ENCODE measurements around the gene EMP3.

The EMP3 gene

GRCh38 chr19:48296963-48297734 is 28.2 kb upstream of the EMP3 start:
- H3K36me3 ChIP-seq (ENCODE audit: low read depth): no peaks in the 10 kb centered on the region
- DNase-seq (ENCODE audit: low spot score) (peak; percentile 56), ATAC-seq (ENCODE audit: low read depth) (no peak)
- no peak overlapping the region for H3K4me3 ChIP-seq (ENCODE audit: severe bottlenecking)
- no peaks in the 10 kb centered on the region for H3K4me1 ChIP-seq (ENCODE audit: insufficient read depth, poor library complexity, severe bottlenecking)
- TF ChIP-seq CTCF (IDR thresholded peaks at IDR 0.05; ENCODE audit: poor library complexity, severe bottlenecking): no peak
- no peaks in the 10 kb centered on the region for H3K9me3 ChIP-seq (ENCODE audit: severe bottlenecking)
- no peak overlapping the region for H3K27ac ChIP-seq (ENCODE audit: poor library complexity, severe bottlenecking)
- no peaks in the 10 kb centered on the region for H3K27me3 ChIP-seq (ENCODE audit: insufficient read depth, poor library complexity, severe bottlenecking)

GRCh38 chr19:48297975-48298374 is 27.4 kb upstream of the EMP3 start:
- H3K4me3 ChIP-seq (ENCODE audit: severe bottlenecking): no peak overlapping the region
- no peaks in the 10 kb centered on the region for H3K4me1 ChIP-seq (ENCODE audit: insufficient read depth, poor library complexity, severe bottlenecking)
- H3K27ac ChIP-seq (ENCODE audit: poor library complexity, severe bottlenecking): no peak overlapping the region
- no peaks in the 10 kb centered on the region for H3K36me3 ChIP-seq (ENCODE audit: low read depth)
- TF ChIP-seq CTCF (IDR thresholded peaks at IDR 0.05; ENCODE audit: poor library complexity, severe bottlenecking): no peak
- H3K9me3 ChIP-seq (ENCODE audit: severe bottlenecking): no peaks in the 10 kb centered on the region
- ATAC-seq (ENCODE audit: low read depth) (no peak), DNase-seq (ENCODE audit: low spot score) (no peak)
- no peaks in the 10 kb centered on the region for H3K27me3 ChIP-seq (ENCODE audit: insufficient read depth, poor library complexity, severe bottlenecking)

- Histone ChIP-seq H3K27ac (ENCODE audit: poor library complexity, severe bottlenecking) (no peak overlapping the region), H3K36me3 (ENCODE audit: low read depth) (no peaks in the 10 kb centered on the region), H3K4me3 (ENCODE audit: severe bottlenecking) (no peak overlapping the region), H3K4me1 (ENCODE audit: insufficient read depth, poor library complexity, severe bottlenecking) (no peaks in the 10 kb centered on the region), H3K9me3 (ENCODE audit: severe bottlenecking) (no peaks in the 10 kb centered on the region), H3K27me3 (ENCODE audit: insufficient read depth, poor library complexity, severe bottlenecking) (no peaks in the 10 kb centered on the region)
- DNase-seq (ENCODE audit: low spot score): no peak
- no peak for TF ChIP-seq CTCF (IDR thresholded peaks at IDR 0.05; ENCODE audit: poor library complexity, severe bottlenecking)
- ATAC-seq (ENCODE audit: low read depth): no peak
Measured at GRCh38 chr19:48301886-48302599, 23.3 kb upstream of the EMP3 start.

- Histone ChIP-seq H3K27me3 (ENCODE audit: insufficient read depth, poor library complexity, severe bottlenecking) (no peaks in the 10 kb centered on the region), H3K36me3 (ENCODE audit: low read depth) (no peaks in the 10 kb centered on the region), H3K4me1 (ENCODE audit: insufficient read depth, poor library complexity, severe bottlenecking) (no peaks in the 10 kb centered on the region), H3K27ac (ENCODE audit: poor library complexity, severe bottlenecking) (no peak overlapping the region), H3K4me3 (ENCODE audit: severe bottlenecking) (no peak overlapping the region), H3K9me3 (ENCODE audit: severe bottlenecking) (no peaks in the 10 kb centered on the region)
- no peak for DNase-seq (ENCODE audit: low spot score)
- TF ChIP-seq CTCF (IDR thresholded peaks at IDR 0.05; ENCODE audit: poor library complexity, severe bottlenecking): no peak
- ATAC-seq (ENCODE audit: low read depth): no peak
Measured at GRCh38 chr19:48302600-48302959, 22.8 kb upstream of the EMP3 start.

DNA sequence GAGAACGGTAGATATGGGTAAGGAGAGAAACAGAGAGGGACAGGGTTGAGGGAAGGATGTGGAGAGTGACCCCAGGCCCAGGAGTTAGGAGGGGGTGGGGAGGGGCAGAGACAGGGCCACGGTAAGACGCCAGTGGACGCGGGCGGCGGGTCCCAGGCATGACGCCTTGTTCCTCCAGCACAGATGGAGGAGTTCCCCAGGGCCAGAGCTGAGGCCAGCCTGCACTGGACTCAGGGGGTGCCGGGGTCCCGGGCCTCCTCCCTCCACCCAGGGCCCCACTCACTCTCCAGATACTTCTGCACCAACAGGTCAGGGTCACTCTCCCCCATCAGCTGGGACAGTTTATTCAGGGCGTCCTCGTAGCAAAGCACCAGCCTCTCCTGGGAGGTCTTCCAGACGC is 22.0 kb upstream of the EMP3 start:
- no peak overlapping the region for H3K4me3 ChIP-seq (ENCODE audit: severe bottlenecking)
- DNase-seq (ENCODE audit: low spot score): no peak
- ATAC-seq (ENCODE audit: low read depth): no peak
- H3K36me3 ChIP-seq (ENCODE audit: low read depth): no peaks in the 10 kb centered on the region
- TF ChIP-seq CTCF (IDR thresholded peaks at IDR 0.05; ENCODE audit: poor library complexity, severe bottlenecking): no peak
- no peaks in the 10 kb centered on the region for H3K4me1 ChIP-seq (ENCODE audit: insufficient read depth, poor library complexity, severe bottlenecking)
- H3K27ac ChIP-seq (ENCODE audit: poor library complexity, severe bottlenecking): no peak overlapping the region
- H3K9me3 ChIP-seq (ENCODE audit: severe bottlenecking): no peaks in the 10 kb centered on the region
- no peaks in the 10 kb centered on the region for H3K27me3 ChIP-seq (ENCODE audit: insufficient read depth, poor library complexity, severe bottlenecking)
